Measurements from ENCODE around the gene SNW1. TPM values are rescaled to one million over a fixed set of nuclear protein-coding genes. Genes with fewer than 3 reads are reported as not detected.
A peak's percentile ranks its signal among the peaks of the same experiment; 100 is the strongest.

Gene SNW1
- total and polyA plus RNA-seq, 12 donors = 24.2 to 85.0 (median 51.9) TPM

DNA sequence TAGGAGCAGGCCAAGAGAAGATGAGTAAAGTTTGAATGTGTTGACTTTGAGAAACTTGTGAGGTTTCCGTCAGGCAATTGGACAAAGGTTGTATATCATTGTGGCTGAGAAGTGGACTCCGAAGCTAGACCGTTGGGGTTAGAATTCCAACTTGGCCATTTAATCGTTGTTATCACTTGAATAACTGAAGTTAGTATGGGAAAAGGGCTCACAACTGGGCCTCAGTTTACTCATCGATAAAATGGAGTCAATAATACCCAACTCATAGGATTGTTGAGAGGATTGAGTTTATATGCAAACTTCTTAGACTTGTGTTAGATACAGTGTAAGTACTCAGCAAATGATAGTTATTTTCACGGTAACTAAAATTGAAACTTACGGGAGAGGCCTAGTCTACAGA lies 52.2 kb downstream of the SNW1 start:
- H3K9me3 ChIP-seq (replicated peaks in 1 of 3) = no peaks in the 10 kb centered on the region
- peaks cover 9 to 31% of the 10 kb centered on the region in 2 donors for H3K4me1 ChIP-seq (replicated peaks in 1 of 2)
- no peaks in the 10 kb centered on the region for H3K27me3 ChIP-seq
- intact Hi-C loops (cut with DNase I) = loop anchor here in 1 of 2 donors (10.0 kb wide), 1 partner anchor 244 kb away; no protein-coding TSS in a partner anchor
- peak overlapping the region; percentile 73 to 98 (median 89) for H3K4me3 ChIP-seq
- 16 to 20% (median 17%) methylated on average over 7 of the region's 7 CpGs for WGBS, 4 donors
- no peak for DNase-seq
- TF ChIP-seq CTCF (IDR thresholded peaks at IDR 0.05) (no peak), POLR2A (IDR thresholded peaks at IDR 0.05) (no peak)
- H3K36me3 ChIP-seq (replicated peaks in 1 of 2) = peaks cover 0 to 30% of the 10 kb centered on the region in 2 donors
- no peak overlapping the region for H3K27ac ChIP-seq

DNA sequence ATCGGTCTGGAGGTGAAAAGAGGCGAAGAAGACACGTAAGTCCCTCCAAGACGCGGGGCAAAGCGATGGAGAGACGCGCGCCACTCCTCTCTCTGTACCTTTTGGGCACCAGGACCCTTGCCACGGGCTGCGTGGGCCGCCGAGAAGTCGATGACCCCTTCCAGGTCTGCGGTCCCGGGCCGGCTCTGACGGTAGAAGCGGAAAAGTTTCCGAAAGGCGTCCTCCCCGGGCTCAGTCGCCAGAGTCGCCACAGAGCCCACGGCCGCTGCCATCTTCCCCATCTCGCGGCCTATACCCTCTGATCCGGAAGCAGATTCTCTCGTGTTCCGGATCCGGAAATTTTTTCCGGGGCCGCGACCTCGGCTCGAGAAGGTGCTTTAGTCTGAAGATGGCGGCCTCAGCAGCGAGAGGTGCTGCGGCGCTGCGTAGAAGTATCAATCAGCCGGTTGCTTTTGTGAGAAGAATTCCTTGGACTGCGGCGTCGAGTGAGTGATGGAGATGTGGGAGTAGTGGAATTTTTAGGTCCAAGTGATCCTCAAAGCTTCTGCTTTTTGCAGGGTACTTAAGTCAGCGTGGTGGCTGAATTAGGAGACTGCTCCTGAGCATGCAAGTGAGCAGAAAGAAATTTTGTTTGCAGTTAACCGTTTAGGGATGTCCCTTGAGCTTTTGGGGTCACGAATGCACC lies 53.1 kb downstream of the SNW1 start, which contains the start of the genes ALKBH1 and SLIRP:
Gene ALKBH1, minus strand, starts transcription at position 300 of the 685 bp plus-strand sequence. Its CDS starts 19 bp downstream, at position 281.
Gene SLIRP, plus strand, starts transcription at position 380 of the 685 bp plus-strand sequence. Its CDS starts 9 bp downstream, at position 389.
- DNase-seq = peak; percentile 81 to 94 (median 89)
- no peaks in the 10 kb centered on the region for H3K9me3 ChIP-seq (replicated peaks in 1 of 3)
- H3K4me3 ChIP-seq = peak within 1 kb of the TSS; percentile 73 to 98 (median 89)
- intact Hi-C loops (cut with DNase I) = loop anchor here in 1 of 2 donors (10.0 kb wide), 1 partner anchor 243 kb away; no protein-coding TSS in a partner anchor
- 0 to 1% (median 0%) methylated on average over 15 to 49 of the region's 49 CpGs for WGBS, 4 donors
- TF ChIP-seq CTCF (IDR thresholded peaks at IDR 0.05) = no peak
- TF ChIP-seq POLR2A (IDR thresholded peaks at IDR 0.05) = peak in 1 of 2 donors; percentile 60
- peak within 1 kb of the TSS in 3 of 5 donors; percentile 41 to 64 (median 62) for H3K27ac ChIP-seq
- H3K4me1 ChIP-seq (replicated peaks in 1 of 2) = peaks cover 9 to 31% of the 10 kb centered on the region in 2 donors
- no peaks in the 10 kb centered on the region for H3K27me3 ChIP-seq
- H3K36me3 ChIP-seq (replicated peaks in 1 of 2) = peaks cover 0 to 37% of the 10 kb centered on the region in 2 donors

DNA sequence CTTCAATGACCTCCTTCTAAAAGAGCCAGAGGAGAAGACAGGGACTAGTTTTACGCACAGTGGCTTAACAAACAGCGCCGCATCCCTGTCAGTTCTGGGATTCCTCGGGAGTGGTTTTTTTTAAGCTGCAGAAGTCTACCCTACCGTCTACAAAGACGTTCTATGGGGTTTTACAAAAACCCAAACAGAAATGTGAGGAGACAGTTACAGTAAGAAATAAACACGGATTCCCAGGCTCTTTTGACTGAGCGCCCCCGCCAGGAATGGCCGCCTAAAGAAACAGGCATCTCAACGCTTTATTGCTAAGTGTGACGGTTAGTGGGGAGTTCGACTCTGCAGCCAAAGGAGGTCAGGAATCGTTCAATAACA lies 53.6 kb downstream of the SNW1 start:
- peak; percentile 27 to 67 (median 44) for DNase-seq

More for the DNA sequence above, 53.6 kb downstream of the SNW1 start:
- Histone ChIP-seq H3K36me3 (replicated peaks in 1 of 2) (peaks cover 0 to 39% of the 10 kb centered on the region in 2 donors), H3K4me1 (replicated peaks in 1 of 2) (peaks cover 9 to 31% of the 10 kb centered on the region in 2 donors), H3K4me3 (peak overlapping the region; percentile 73 to 98 (median 89)), H3K27me3 (no peaks in the 10 kb centered on the region), H3K27ac (peak overlapping the region in 3 of 5 donors; percentile 41 to 64 (median 62)), H3K9me3 (replicated peaks in 1 of 3) (no peaks in the 10 kb centered on the region)
- TF ChIP-seq CTCF (IDR thresholded peaks at IDR 0.05) (peak in 5 of 6 experiments; percentile 9 to 43 (median 40)), POLR2A (IDR thresholded peaks at IDR 0.05) (no peak)
- WGBS, 4 donors = 0 to 2% (median 0%) methylated on average over 14 of the region's 14 CpGs
- intact Hi-C loops (cut with DNase I) = loop anchor here in 1 of 2 donors (10.0 kb wide), 1 partner anchor 243 kb away; no protein-coding TSS in a partner anchor
